Gastrocnemius medialis (tissue), 4 donors: ENCODE measurements around the gene RHEX. TPM values are rescaled to one million over a fixed set of nuclear protein-coding genes. Genes with fewer than 3 reads are reported as not detected.

Source experiments
- ATAC-seq, 2 donors: fragments of 150-250 bp; one replicate each; pipeline ENCODE4 v1.9.1; 2016
- DNase-seq, 2 donors: peaks; one replicate each; pipeline ENCODE4 v3.0.0-alpha.2; 2019
- H3K27ac ChIP-seq, 4 donors: fragments of 200-600 bp; sonication (generic); 1 replicate in 1 of 4; 2 replicates in 3 of 4; pipeline ENCODE4 v1.5.1; 2016 to 2018; ENCODE audit warnings: mild to moderate bottlenecking in 2 of 4, moderate library complexity in 1 of 4
- H3K27me3 ChIP-seq, 3 donors: fragments of 200-600 bp; sonication (generic) in 2 of 3; 1 replicate in 1 of 3; 2 replicates in 2 of 3; pipeline versions ENCODE4 v1.5.1 to v1.6.0; 2016 to 2019; ENCODE audit warnings: mild to moderate bottlenecking in 1 of 3, moderate library complexity in 1 of 3
- H3K36me3 ChIP-seq, 2 donors: fragments of 200-600 bp; sonication (generic) in 1 of 2; one replicate each; pipeline ENCODE4 v1.5.1; 2017 to 2018
- H3K4me1 ChIP-seq, 2 donors: fragments of 200-600 bp; sonication (generic) in 1 of 2; one replicate each; pipeline ENCODE4 v1.5.1; 2016 to 2017; ENCODE audit warnings: mild to moderate bottlenecking in 2 of 2
- H3K4me3 ChIP-seq, 4 donors: fragments of 200-600 bp; sonication (generic) in 3 of 4; 1 replicate in 1 of 4; 2 replicates in 3 of 4; pipeline ENCODE4 v1.5.1; 2016 to 2019; ENCODE audit warnings: mild to moderate bottlenecking in 2 of 4
- H3K9me3 ChIP-seq, 3 donors: fragments of 200-600 bp; sonication (generic) in 2 of 3; 1 replicate in 1 of 3; 2 replicates in 2 of 3; pipeline ENCODE4 v1.5.1; 2016 to 2019
- CTCF ChIP-seq, 5 experiments: fragments of 450-650 bp in 3 of 5; fragments of 200-600 bp in 2 of 5; sonication (generic) in 2 of 5; IDR thresholded peaks in 4 of 5; conservative IDR thresholded peaks in 1 of 5; 1 replicate in 4 of 5; 2 replicates in 1 of 5; pipeline ENCODE4 v1.5.1; 2016 to 2019; ENCODE audit warnings: antibody characterized with exemption in 5 of 5, mild to moderate bottlenecking in 3 of 5, moderate library complexity in 3 of 5
- POLR2A ChIP-seq, 2 donors: fragments of 450-650 bp; IDR thresholded peaks; one replicate each; pipeline ENCODE4 v1.6.1; 2017; ENCODE audit warnings: antibody characterized with exemption in 2 of 2, mild to moderate bottlenecking in 2 of 2, moderate library complexity in 2 of 2
- in situ Hi-C, 4 donors: fragments of 200-750 bp; cut with MboI; loops; one replicate each; pipeline versions ENCODE4 v1.15.0 to v1.8.0; 2017; ENCODE audit warnings: low sequenced_read_pairs in 4 of 4
- intact Hi-C: fragments of 100-400 bp; cut with DNase I; formaldehyde crosslinking; loops from one replicate; pipeline ENCODE4 v1.15.1; 2023; ENCODE audit warnings: low total_unique reads
- total RNA-seq, 4 donors: library from RNA; depleted of rRNA; stranded (reverse); fragments of >200 nt; gene quantifications; one replicate each; pipeline versions ENCODE4 v1.1.0 to v1.2.3, GENCODE V29; 2016

The RHEX gene
- total RNA-seq, 4 donors from 2014 or later = not detected

GRCh38 chr1:206106328-206107167 is 53.6 kb downstream of the RHEX start:
- DNase-seq (peak; percentile 48 to 69), ATAC-seq (peak; percentile 83 to 84)
- Histone ChIP-seq H3K4me3 (no peak overlapping the region), H3K27me3 (no peaks in the 10 kb centered on the region), H3K36me3 (no peaks in the 10 kb centered on the region), H3K9me3 (no peaks in the 10 kb centered on the region), H3K27ac (no peak overlapping the region), H3K4me1 (no peaks in the 10 kb centered on the region)
- TF ChIP-seq POLR2A (IDR thresholded peaks at IDR 0.05) (no peak), CTCF (IDR thresholded peaks at IDR 0.05 in 4 of 5, conservative IDR thresholded peaks at IDR 0.05 in 1 of 5) (peak; percentile 72 to 80 (median 76))
- intact Hi-C loops (loop anchor here (1.0 to 5.0 kb wide), 4 partner anchors 74 to 315 kb away; no protein-coding TSS in a partner anchor), in situ Hi-C loops (loop anchor here (5.0 to 25.0 kb wide), 8 partner anchors 119 to 319 kb away; partner anchors contain the start of gene RAB29 (in 1 of the 4))

GRCh38 chr1:206107168-206107544 is 54.2 kb downstream of the RHEX start:
- no peaks in the 10 kb centered on the region for H3K9me3 ChIP-seq
- H3K4me1 ChIP-seq = no peaks in the 10 kb centered on the region
- ATAC-seq (no peak), DNase-seq (no peak)
- TF ChIP-seq POLR2A (IDR thresholded peaks at IDR 0.05) = no peak
- no peak for TF ChIP-seq CTCF (IDR thresholded peaks at IDR 0.05 in 4 of 5, conservative IDR thresholded peaks at IDR 0.05 in 1 of 5)
- intact Hi-C loops = loop anchor here (2.0 to 5.0 kb wide), 2 partner anchors 75 to 188 kb away; no protein-coding TSS in a partner anchor
- no peaks in the 10 kb centered on the region for H3K27me3 ChIP-seq
- no peak overlapping the region for H3K27ac ChIP-seq
- in situ Hi-C loops = loop anchor here (5.0 to 25.0 kb wide), 8 partner anchors 120 to 320 kb away; partner anchors contain the start of gene RAB29 (in 1 of the 4)
- H3K4me3 ChIP-seq = no peak overlapping the region
- H3K36me3 ChIP-seq = no peaks in the 10 kb centered on the region

GRCh38 chr1:206108635-206109034 is 55.7 kb downstream of the RHEX start:
- intact Hi-C loops = loop anchor here (5.0 kb wide), 1 partner anchor 76 kb away; no protein-coding TSS in a partner anchor
- in situ Hi-C loops = loop anchor here (5.0 to 25.0 kb wide), 8 partner anchors 121 to 321 kb away; partner anchors contain the start of gene RAB29 (in 1 of the 4)
- Histone ChIP-seq H3K9me3 (no peaks in the 10 kb centered on the region), H3K36me3 (no peaks in the 10 kb centered on the region), H3K27ac (no peak overlapping the region), H3K4me1 (no peaks in the 10 kb centered on the region), H3K4me3 (no peak overlapping the region), H3K27me3 (no peaks in the 10 kb centered on the region)
- TF ChIP-seq CTCF (IDR thresholded peaks at IDR 0.05 in 4 of 5, conservative IDR thresholded peaks at IDR 0.05 in 1 of 5) (no peak), POLR2A (IDR thresholded peaks at IDR 0.05) (no peak)
- DNase-seq (no peak), ATAC-seq (no peak)

GRCh38 chr1:206109718-206110117 is 56.7 kb downstream of the RHEX start:
- ATAC-seq (no peak), DNase-seq (no peak)
- intact Hi-C loops (loop anchor here (5.0 kb wide), 1 partner anchor 77 kb away; no protein-coding TSS in a partner anchor), in situ Hi-C loops (loop anchor here (5.0 to 25.0 kb wide), 8 partner anchors 122 to 322 kb away; partner anchors contain the start of gene RAB29 (in 1 of the 4))
- H3K36me3 ChIP-seq = no peaks in the 10 kb centered on the region
- no peak overlapping the region for H3K4me3 ChIP-seq
- no peaks in the 10 kb centered on the region for H3K9me3 ChIP-seq
- no peak for TF ChIP-seq CTCF (IDR thresholded peaks at IDR 0.05 in 4 of 5, conservative IDR thresholded peaks at IDR 0.05 in 1 of 5)
- no peak for TF ChIP-seq POLR2A (IDR thresholded peaks at IDR 0.05)
- H3K27me3 ChIP-seq = no peaks in the 10 kb centered on the region
- no peak overlapping the region for H3K27ac ChIP-seq
- no peaks in the 10 kb centered on the region for H3K4me1 ChIP-seq
